HepG2 (cell line): ENCODE measurements around the gene CGREF1. TPM values are rescaled to one million over a fixed set of nuclear protein-coding genes. Genes with fewer than 3 reads are reported as not detected.

Experiments used
- ASH2L ChIP-seq: fragments of 300-600, 200-600 bp; sonication (generic); IDR thresholded peaks from 2 replicates; pipeline ENCODE4 v1.7.0; 2017; ENCODE audit warnings: low read depth, mild to moderate bottlenecking, moderate library complexity, mixed read lengths, low read length; ENCODE audit not compliant: insufficient read length
- FOXC1 ChIP-seq: sonication (generic); formaldehyde crosslinking; IDR thresholded peaks from 2 replicates; pipeline ENCODE4 v1.8.0; 2022; ENCODE audit warnings: mild to moderate bottlenecking, missing genetic modification reagents, borderline replicate concordance
- HNRNPLL ChIP-seq: fragments of 200-400 bp; formaldehyde crosslinking; IDR thresholded peaks from 2 replicates; pipeline ENCODE4 v1.6.1; 2017; ENCODE audit warnings: mild to moderate bottlenecking, low read depth, low read length; ENCODE audit not compliant: poor library complexity, severe bottlenecking
- PRDM4 ChIP-seq: sonication (generic); formaldehyde crosslinking; IDR thresholded peaks from 2 replicates; pipeline ENCODE4 v1.9.0; 2021; ENCODE audit warnings: missing genetic modification reagents, borderline replicate concordance
- RFXAP ChIP-seq: sonication (generic); formaldehyde crosslinking; IDR thresholded peaks from 2 replicates; pipeline ENCODE4 v1.4.0; 2020; ENCODE audit warnings: missing genetic modification reagents, borderline replicate concordance
- TFAP4 ChIP-seq: sonication (generic); IDR thresholded peaks from 2 replicates; pipeline ENCODE4 v1.6.1; 2016; ENCODE audit warnings: low read depth, borderline replicate concordance
- ZHX1 ChIP-seq: sonication (generic); formaldehyde crosslinking; IDR thresholded peaks from 2 replicates; pipeline ENCODE4 v1.8.1; 2022; ENCODE audit warnings: low read depth, mild to moderate bottlenecking, missing genetic modification reagents
- ZKSCAN1 ChIP-seq: fragments of 150-350 bp; IDR thresholded peaks from 2 replicates; pipeline ENCODE4 v1.6.1; 2014; ENCODE audit warnings: low read length
- ZNF234 ChIP-seq: sonication (generic); formaldehyde crosslinking; conservative IDR thresholded peaks from 2 replicates; pipeline ENCODE4 v1.5.1; 2020; ENCODE audit warnings: mild to moderate bottlenecking, missing genetic modification reagents
- ZNF318 ChIP-seq: sonication (generic); formaldehyde crosslinking; IDR thresholded peaks from 2 replicates; pipeline ENCODE4 v1.4.0; 2020; ENCODE audit warnings: mild to moderate bottlenecking, missing genetic modification reagents
- ZNF331 ChIP-seq: sonication (generic); formaldehyde crosslinking; IDR thresholded peaks from 2 replicates; pipeline ENCODE4 v1.4.0; 2020; ENCODE audit warnings: missing genetic modification reagents
- ZNF496 ChIP-seq: sonication (generic); formaldehyde crosslinking; IDR thresholded peaks from 2 replicates; pipeline ENCODE4 v1.8.1; 2023; ENCODE audit warnings: mild to moderate bottlenecking, moderate library complexity, missing genetic modification reagents; ENCODE audit not compliant: insufficient replicate concordance
- ZNF652 ChIP-seq: IDR thresholded peaks from 2 replicates; pipeline ENCODE4 v1.6.1; 2016; ENCODE audit warnings: low read depth, borderline replicate concordance
- ZNF780A ChIP-seq: sonication (generic); formaldehyde crosslinking; IDR thresholded peaks from 2 replicates; pipeline ENCODE4 v1.8.0; 2022; ENCODE audit warnings: mild to moderate bottlenecking, missing genetic modification reagents, moderate library complexity
- ZNF841 ChIP-seq: sonication (generic); formaldehyde crosslinking; IDR thresholded peaks from 2 replicates; pipeline ENCODE4 v1.8.1; 2023; ENCODE audit warnings: missing genetic modification reagents, borderline replicate concordance
- polyA plus RNA-seq, 8 experiments: library from polyadenylated mRNA; depleted of rRNA in 3 of 8; stranded (reverse) in 7 of 8; unstranded in 1 of 8; fragments of >200 nt; fragmentation: Illumina TruSeq in 4 of 8; extraction: Trizol in 4 of 8; gene quantifications; 2 replicates each; pipeline versions ENCODE4 v1.2.1 to v1.2.3, GENCODE V29; 2011 to 2016; ENCODE audit warnings: low read depth in 4 of 8, missing spikeins in 1 of 8, mixed read lengths in 1 of 8; ENCODE audit not compliant: insufficient read depth in 1 of 8
- total RNA-seq, 5 experiments: library from RNA; depleted of rRNA; stranded (reverse); fragments of >200 nt; fragmentation: Illumina TruSeq; extraction: Trizol; gene quantifications; 2 replicates each; pipeline ENCODE4 v1.2.3, GENCODE V29; 2016; ENCODE audit warnings: low read depth in 1 of 5

Gene CGREF1
- total and polyA plus RNA-seq, 2 of the 13 experiments (the other 11 are each of a cell fraction or from before 2014, with no cell fraction given): 13.9 to 23.4 TPM

GRCh38 chr2:27126252-27126710 lies 7.4 kb upstream of the CGREF1 start (continued):
- TF ChIP-seq ZHX1: no peak
- no peak for TF ChIP-seq TFAP4
- TF ChIP-seq ZNF841 (CRISPR knock-in tag): no peak
- no peak for TF ChIP-seq ZNF318 (CRISPR knock-in tag)
- TF ChIP-seq ZNF496 (CRISPR knock-in tag): no peak
- TF ChIP-seq ZNF331 (CRISPR knock-in tag): peak; percentile 70; the same call in 1 of the 2 replicates
- TF ChIP-seq FOXC1 (CRISPR knock-in tag): no peak
- no peak for TF ChIP-seq ZNF652 (CRISPR knock-in tag)
- no peak for TF ChIP-seq ASH2L
- TF ChIP-seq ZNF780A (CRISPR knock-in tag): no peak
- TF ChIP-seq HNRNPLL: no peak
- no peak for TF ChIP-seq RFXAP
- TF ChIP-seq ZNF234 (CRISPR knock-in tag): no peak
- TF ChIP-seq ZKSCAN1: no peak
- TF ChIP-seq PRDM4 (CRISPR knock-in tag): no peak
